ENCODE results near the gene WASHC2C. TPM values are rescaled to one million over a fixed set of nuclear protein-coding genes. Genes with fewer than 3 reads are reported as not detected.
"Not testable (repeated sequence)": the region's sequence is repeated elsewhere in the genome, so short reads cannot be mapped to it uniquely, and the experiment has no call there.

WASHC2C gene
- total RNA-seq, 1 experiment from 2014 or later = 18.2 TPM

- H3K4me3 Mint-ChIP-seq (ENCODE audit: unreplicated experiment); H3K4me1 Mint-ChIP-seq (ENCODE audit: insufficient read depth, unreplicated experiment); CTCF ChIA-PET; DNase-seq (ENCODE audit: unreplicated experiment); H3K27ac Mint-ChIP-seq (ENCODE audit: low read depth, unreplicated experiment); POLR2A ChIA-PET; BruUV-seq (replicated peaks); H3K27me3 Mint-ChIP-seq (ENCODE audit: insufficient read depth, unreplicated experiment); H3K9me3 Mint-ChIP-seq (ENCODE audit: unreplicated experiment): not testable (repeated sequence)
- intact Hi-C loops (cut with micrococcal nuclease) = loop anchor here (10.0 kb wide), 1 partner anchor 270 kb away; no protein-coding TSS in a partner anchor
- H3K36me3 Mint-ChIP-seq (ENCODE audit: insufficient read depth, unreplicated experiment) = peaks cover 39% of the 10 kb centered on the region
These were observed 7.4 kb downstream of the WASHC2C start for GRCh38 chr10:45734449-45734848.

GRCh38 chr10:45734867-45735266, 7.8 kb downstream of the WASHC2C start:
- BruUV-seq (replicated peaks) = not testable (repeated sequence)
- intact Hi-C loops (cut with micrococcal nuclease) = loop anchor here (10.0 kb wide), 1 partner anchor 270 kb away; no protein-coding TSS in a partner anchor
- H3K36me3 Mint-ChIP-seq (ENCODE audit: insufficient read depth, unreplicated experiment) = peaks cover 38% of the 10 kb centered on the region

GRCh38 chr10:45741559-45741958, 14.5 kb downstream of the WASHC2C start:
- H3K4me1 Mint-ChIP-seq (ENCODE audit: insufficient read depth, unreplicated experiment) = not testable (repeated sequence)

More at GRCh38 chr10:45734867-45735266, 7.8 kb downstream of the WASHC2C start:
- H3K4me3 Mint-ChIP-seq (ENCODE audit: unreplicated experiment); H3K4me1 Mint-ChIP-seq (ENCODE audit: insufficient read depth, unreplicated experiment); H3K9me3 Mint-ChIP-seq (ENCODE audit: unreplicated experiment); H3K27ac Mint-ChIP-seq (ENCODE audit: low read depth, unreplicated experiment); DNase-seq (ENCODE audit: unreplicated experiment); CTCF ChIA-PET; H3K27me3 Mint-ChIP-seq (ENCODE audit: insufficient read depth, unreplicated experiment); POLR2A ChIA-PET: not testable (repeated sequence)

GRCh38 chr10:45742014-45742413, 14.9 kb downstream of the WASHC2C start:
- BruUV-seq (replicated peaks); intact Hi-C loops (cut with micrococcal nuclease); POLR2A ChIA-PET; H3K27ac Mint-ChIP-seq (ENCODE audit: low read depth, unreplicated experiment); H3K27me3 Mint-ChIP-seq (ENCODE audit: insufficient read depth, unreplicated experiment); H3K4me1 Mint-ChIP-seq (ENCODE audit: insufficient read depth, unreplicated experiment); CTCF ChIA-PET; DNase-seq (ENCODE audit: unreplicated experiment); H3K4me3 Mint-ChIP-seq (ENCODE audit: unreplicated experiment); H3K9me3 Mint-ChIP-seq (ENCODE audit: unreplicated experiment): not testable (repeated sequence)
- peaks cover 27% of the 10 kb centered on the region for H3K36me3 Mint-ChIP-seq (ENCODE audit: insufficient read depth, unreplicated experiment)

More at GRCh38 chr10:45741559-45741958, 14.5 kb downstream of the WASHC2C start:
- intact Hi-C loops (cut with micrococcal nuclease); CTCF ChIA-PET; POLR2A ChIA-PET; BruUV-seq (replicated peaks); DNase-seq (ENCODE audit: unreplicated experiment); H3K27me3 Mint-ChIP-seq (ENCODE audit: insufficient read depth, unreplicated experiment); H3K27ac Mint-ChIP-seq (ENCODE audit: low read depth, unreplicated experiment); H3K4me3 Mint-ChIP-seq (ENCODE audit: unreplicated experiment); H3K9me3 Mint-ChIP-seq (ENCODE audit: unreplicated experiment): not testable (repeated sequence)
- H3K36me3 Mint-ChIP-seq (ENCODE audit: insufficient read depth, unreplicated experiment) = peaks cover 28% of the 10 kb centered on the region

- peaks cover 26% of the 10 kb centered on the region for H3K36me3 Mint-ChIP-seq (ENCODE audit: insufficient read depth, unreplicated experiment)
- DNase-seq (ENCODE audit: unreplicated experiment); H3K4me3 Mint-ChIP-seq (ENCODE audit: unreplicated experiment); H3K27ac Mint-ChIP-seq (ENCODE audit: low read depth, unreplicated experiment); H3K27me3 Mint-ChIP-seq (ENCODE audit: insufficient read depth, unreplicated experiment); H3K4me1 Mint-ChIP-seq (ENCODE audit: insufficient read depth, unreplicated experiment); CTCF ChIA-PET; POLR2A ChIA-PET; intact Hi-C loops (cut with micrococcal nuclease); BruUV-seq (replicated peaks); H3K9me3 Mint-ChIP-seq (ENCODE audit: unreplicated experiment): not testable (repeated sequence)
These were observed 24.1 kb downstream of the WASHC2C start for GRCh38 chr10:45751141-45751540.

- intact Hi-C loops (cut with micrococcal nuclease); BruUV-seq (replicated peaks); POLR2A ChIA-PET; H3K27ac Mint-ChIP-seq (ENCODE audit: low read depth, unreplicated experiment); DNase-seq (ENCODE audit: unreplicated experiment); H3K4me1 Mint-ChIP-seq (ENCODE audit: insufficient read depth, unreplicated experiment); H3K4me3 Mint-ChIP-seq (ENCODE audit: unreplicated experiment); H3K9me3 Mint-ChIP-seq (ENCODE audit: unreplicated experiment); H3K27me3 Mint-ChIP-seq (ENCODE audit: insufficient read depth, unreplicated experiment); CTCF ChIA-PET: not testable (repeated sequence)
- peaks cover 27% of the 10 kb centered on the region for H3K36me3 Mint-ChIP-seq (ENCODE audit: insufficient read depth, unreplicated experiment)
These were observed 25.1 kb downstream of the WASHC2C start for GRCh38 chr10:45752210-45752609.

- H3K4me1 Mint-ChIP-seq (ENCODE audit: insufficient read depth, unreplicated experiment); BruUV-seq (replicated peaks); intact Hi-C loops (cut with micrococcal nuclease); H3K27ac Mint-ChIP-seq (ENCODE audit: low read depth, unreplicated experiment); H3K27me3 Mint-ChIP-seq (ENCODE audit: insufficient read depth, unreplicated experiment); CTCF ChIA-PET; DNase-seq (ENCODE audit: unreplicated experiment); H3K9me3 Mint-ChIP-seq (ENCODE audit: unreplicated experiment); POLR2A ChIA-PET; H3K4me3 Mint-ChIP-seq (ENCODE audit: unreplicated experiment): not testable (repeated sequence)
- H3K36me3 Mint-ChIP-seq (ENCODE audit: insufficient read depth, unreplicated experiment) = peaks cover 43% of the 10 kb centered on the region
These were observed 27.0 kb downstream of the WASHC2C start for GRCh38 chr10:45753979-45754495.

- H3K4me3 Mint-ChIP-seq (ENCODE audit: unreplicated experiment); CTCF ChIA-PET; BruUV-seq (replicated peaks); H3K9me3 Mint-ChIP-seq (ENCODE audit: unreplicated experiment); intact Hi-C loops (cut with micrococcal nuclease); H3K4me1 Mint-ChIP-seq (ENCODE audit: insufficient read depth, unreplicated experiment); H3K27me3 Mint-ChIP-seq (ENCODE audit: insufficient read depth, unreplicated experiment); DNase-seq (ENCODE audit: unreplicated experiment); H3K27ac Mint-ChIP-seq (ENCODE audit: low read depth, unreplicated experiment); POLR2A ChIA-PET: not testable (repeated sequence)
- H3K36me3 Mint-ChIP-seq (ENCODE audit: insufficient read depth, unreplicated experiment) = peaks cover 43% of the 10 kb centered on the region
These were observed 28.0 kb downstream of the WASHC2C start for GRCh38 chr10:45755083-45755482.

GRCh38 chr10:45756065-45756464, 29.0 kb downstream of the WASHC2C start:
- H3K36me3 Mint-ChIP-seq (ENCODE audit: insufficient read depth, unreplicated experiment) = peaks cover 43% of the 10 kb centered on the region
- H3K27me3 Mint-ChIP-seq (ENCODE audit: insufficient read depth, unreplicated experiment); DNase-seq (ENCODE audit: unreplicated experiment); CTCF ChIA-PET; POLR2A ChIA-PET; BruUV-seq (replicated peaks); H3K27ac Mint-ChIP-seq (ENCODE audit: low read depth, unreplicated experiment); H3K9me3 Mint-ChIP-seq (ENCODE audit: unreplicated experiment); intact Hi-C loops (cut with micrococcal nuclease); H3K4me3 Mint-ChIP-seq (ENCODE audit: unreplicated experiment); H3K4me1 Mint-ChIP-seq (ENCODE audit: insufficient read depth, unreplicated experiment): not testable (repeated sequence)

Measured in MCF 10A (cell line).